Central memory CD8-positive, alpha-beta T cell (primary cell): ENCODE results near the gene SYNGR3.
"Not testable (repeated sequence)": the region's sequence is repeated elsewhere in the genome, so short reads cannot be mapped to it uniquely, and the experiment has no call there.

ENCODE experiments used
- ATAC-seq: fragments of 150-1000 bp; cut with Tn5 transposase; replicated peaks from 2 replicates; pipeline ENCODE4 v1.10.0; 2022; ENCODE audit warnings: mild to moderate bottlenecking, moderate FRiP score, moderate number of reproducible peaks; ENCODE audit not compliant: poor library complexity, severe bottlenecking; ENCODE audit errors: extremely low read depth
- DNase-seq, 2 donors: peaks; one replicate each; pipeline ENCODE4 v3.0.0; 2021; ENCODE audit warnings: low spot score in 2 of 2
- H3K27ac Mint-ChIP-seq: one replicate; pipeline ENCODE4 v1.8.0; 2022; ENCODE audit warnings: low read depth, mild to moderate bottlenecking, moderate library complexity, mixed read lengths
- H3K27me3 Mint-ChIP-seq: one replicate; pipeline ENCODE4 v1.8.0; 2022; ENCODE audit warnings: mixed read lengths
- H3K36me3 Mint-ChIP-seq: one replicate; pipeline ENCODE4 v1.8.0; 2022; ENCODE audit warnings: mild to moderate bottlenecking, moderate library complexity, mixed read lengths; ENCODE audit not compliant: insufficient read depth
- H3K4me1 Mint-ChIP-seq: one replicate; pipeline ENCODE4 v1.8.0; 2022; ENCODE audit warnings: mixed read lengths
- H3K4me3 Mint-ChIP-seq: one replicate; pipeline ENCODE4 v1.8.0; 2022; ENCODE audit warnings: mild to moderate bottlenecking, moderate library complexity, mixed read lengths
- H3K9me3 Mint-ChIP-seq: one replicate; pipeline ENCODE4 v1.8.0; 2022; ENCODE audit warnings: mixed read lengths

SYNGR3 gene

GRCh38 chr16:2006317-2006716, 16.5 kb downstream of the SYNGR3 start:
- ATAC-seq (no peak), DNase-seq (no peak)
- Mint-ChIP-seq H3K9me3 (no peaks in the 10 kb centered on the region), H3K4me3 (peak overlapping the region; percentile 83), H3K27ac (peak overlapping the region; percentile 58), H3K27me3 (no peaks in the 10 kb centered on the region), H3K36me3 (peaks cover 14% of the 10 kb centered on the region), H3K4me1 (peaks cover 48% of the 10 kb centered on the region)

GRCh38 chr16:2007081-2007836, 17.5 kb downstream of the SYNGR3 start:
- peak overlapping the region; percentile 81 for H3K27ac Mint-ChIP-seq
- peaks cover 48% of the 10 kb centered on the region for H3K4me1 Mint-ChIP-seq
- peaks cover 10% of the 10 kb centered on the region for H3K36me3 Mint-ChIP-seq
- H3K27me3 Mint-ChIP-seq = no peaks in the 10 kb centered on the region
- ATAC-seq (no peak), DNase-seq (no peak)
- H3K9me3 Mint-ChIP-seq = no peaks in the 10 kb centered on the region
- H3K4me3 Mint-ChIP-seq = peak overlapping the region; percentile 83

GRCh38 chr16:2008009-2008526, 18.3 kb downstream of the SYNGR3 start:
- ATAC-seq (no peak), DNase-seq (no peak)
- H3K27ac Mint-ChIP-seq = peak overlapping the region; percentile 81
- peaks cover 48% of the 10 kb centered on the region for H3K4me1 Mint-ChIP-seq
- no peaks in the 10 kb centered on the region for H3K9me3 Mint-ChIP-seq
- no peaks in the 10 kb centered on the region for H3K27me3 Mint-ChIP-seq
- peak overlapping the region; percentile 83 for H3K4me3 Mint-ChIP-seq
- H3K36me3 Mint-ChIP-seq = peaks cover 8% of the 10 kb centered on the region

- Mint-ChIP-seq H3K36me3 (peaks cover 8% of the 10 kb centered on the region), H3K27ac (peak overlapping the region; percentile 81), H3K27me3 (no peaks in the 10 kb centered on the region), H3K9me3 (no peaks in the 10 kb centered on the region), H3K4me1 (peaks cover 48% of the 10 kb centered on the region), H3K4me3 (peak overlapping the region; percentile 83)
- ATAC-seq = no peak
- no peak for DNase-seq
Measured at GRCh38 chr16:2008631-2009163, 18.9 kb downstream of the SYNGR3 start.

- peak; percentile 55 for ATAC-seq
- no peak for DNase-seq
Measured at GRCh38 chr16:2009164-2009711, 19.5 kb downstream of the SYNGR3 start.

GRCh38 chr16:2009791-2010510, 20.2 kb downstream of the SYNGR3 start, which contains the start of gene ZNF598:
Gene ZNF598, minus strand, starts transcription at chr16:2009821.
- Mint-ChIP-seq H3K9me3 (no peaks in the 10 kb centered on the region), H3K27ac (peak within 1 kb of the TSS; percentile 93), H3K4me3 (peak within 1 kb of the TSS; percentile 83), H3K4me1 (peaks cover 44% of the 10 kb centered on the region), H3K27me3 (no peaks in the 10 kb centered on the region), H3K36me3 (peaks cover 7% of the 10 kb centered on the region)
- peak; percentile 56 to 59 for DNase-seq
- peak; percentile 93 for ATAC-seq

More at GRCh38 chr16:2009164-2009711, 19.5 kb downstream of the SYNGR3 start:
- H3K27me3 Mint-ChIP-seq = no peaks in the 10 kb centered on the region
- peak overlapping the region; percentile 81 for H3K27ac Mint-ChIP-seq
- no peaks in the 10 kb centered on the region for H3K9me3 Mint-ChIP-seq
- H3K4me3 Mint-ChIP-seq = peak overlapping the region; percentile 83
- peaks cover 7% of the 10 kb centered on the region for H3K36me3 Mint-ChIP-seq
- H3K4me1 Mint-ChIP-seq = peaks cover 48% of the 10 kb centered on the region

- not testable (repeated sequence) for ATAC-seq, H3K27me3 Mint-ChIP-seq, H3K9me3 Mint-ChIP-seq, H3K27ac Mint-ChIP-seq, DNase-seq, H3K36me3 Mint-ChIP-seq, H3K4me3 Mint-ChIP-seq
- H3K4me1 Mint-ChIP-seq = peaks cover 28% of the 10 kb centered on the region
Measured at GRCh38 chr16:2011726-2012125, 22.0 kb downstream of the SYNGR3 start.

GRCh38 chr16:2013527-2013926, 23.8 kb downstream of the SYNGR3 start:
- Mint-ChIP-seq H3K27me3 (peaks cover 3% of the 10 kb centered on the region), H3K4me3 (no peak overlapping the region), H3K9me3 (no peaks in the 10 kb centered on the region), H3K27ac (no peak overlapping the region), H3K4me1 (peaks cover 10% of the 10 kb centered on the region), H3K36me3 (peaks cover 3% of the 10 kb centered on the region)
- ATAC-seq (no peak), DNase-seq (no peak)

GRCh38 chr16:2015117-2015946, 25.6 kb downstream of the SYNGR3 start:
- Mint-ChIP-seq H3K27ac (no peak overlapping the region), H3K4me1 (peaks cover under 1% of the 10 kb centered on the region), H3K27me3 (peaks cover 11% of the 10 kb centered on the region), H3K9me3 (no peaks in the 10 kb centered on the region), H3K4me3 (no peak overlapping the region), H3K36me3 (no peaks in the 10 kb centered on the region)
- ATAC-seq (no peak), DNase-seq (no peak)

GRCh38 chr16:2015947-2016208, 26.1 kb downstream of the SYNGR3 start:
- no peak for DNase-seq
- H3K27me3 Mint-ChIP-seq = peaks cover 16% of the 10 kb centered on the region
- no peak for ATAC-seq
- no peak overlapping the region for H3K27ac Mint-ChIP-seq
- H3K4me1 Mint-ChIP-seq = no peaks in the 10 kb centered on the region
- no peaks in the 10 kb centered on the region for H3K36me3 Mint-ChIP-seq
- H3K9me3 Mint-ChIP-seq = no peaks in the 10 kb centered on the region
- H3K4me3 Mint-ChIP-seq = no peak overlapping the region

- H3K4me3 Mint-ChIP-seq = no peak overlapping the region
- no peaks in the 10 kb centered on the region for H3K9me3 Mint-ChIP-seq
- H3K4me1 Mint-ChIP-seq = no peaks in the 10 kb centered on the region
- H3K36me3 Mint-ChIP-seq = no peaks in the 10 kb centered on the region
- H3K27ac Mint-ChIP-seq = no peak overlapping the region
- ATAC-seq (no peak), DNase-seq (no peak)
- peaks cover 22% of the 10 kb centered on the region for H3K27me3 Mint-ChIP-seq
Measured at GRCh38 chr16:2016407-2016922, 26.7 kb downstream of the SYNGR3 start.

GRCh38 chr16:2019518-2019920, 29.7 kb downstream of the SYNGR3 start, which contains the start of gene NPW:
Gene NPW, plus strand, starts transcription at chr16:2019785.
- ATAC-seq (no peak), DNase-seq (no peak)
- Mint-ChIP-seq H3K36me3 (peaks cover 5% of the 10 kb centered on the region), H3K9me3 (no peaks in the 10 kb centered on the region), H3K27ac (no peak within 1 kb of the TSS), H3K4me3 (no peak within 1 kb of the TSS), H3K4me1 (peaks cover 12% of the 10 kb centered on the region), H3K27me3 (peaks cover 40% of the 10 kb centered on the region)
